HK-2 (cell line): ENCODE results near the gene MRPL17.

Experiments used
- DNase-seq: peaks from one replicate; pipeline ENCODE4 v3.0.0-alpha.2; 2018; ENCODE audit not compliant: unreplicated experiment

MRPL17 gene

GRCh38 chr11:6654281-6655019 is 28.7 kb downstream of the MRPL17 start:
- DNase-seq, result no peak

- DNase-seq, result no peak
Observed at GRCh38 chr11:6653656-6654055, 29.5 kb downstream of the MRPL17 start.

- no peak for DNase-seq
Observed at GRCh38 chr11:6653097-6653496, 30.0 kb downstream of the MRPL17 start.

- DNase-seq, result no peak
Observed at GRCh38 chr11:6652182-6652581, 31.0 kb downstream of the MRPL17 start.

- no peak for DNase-seq
Observed at GRCh38 chr11:6650980-6651379, 32.2 kb downstream of the MRPL17 start.

GRCh38 chr11:6650104-6650503 is 33.0 kb downstream of the MRPL17 start:
- DNase-seq, result no peak

- no peak for DNase-seq
Observed at GRCh38 chr11:6648501-6648900, 34.6 kb downstream of the MRPL17 start.

GRCh38 chr11:6647836-6648235 is 35.3 kb downstream of the MRPL17 start:
- no peak for DNase-seq

GRCh38 chr11:6646918-6647679 is 36.0 kb downstream of the MRPL17 start:
- DNase-seq, result no peak

- DNase-seq, result no peak
Observed at GRCh38 chr11:6646576-6646917, 36.6 kb downstream of the MRPL17 start.

- DNase-seq, result no peak
Observed at GRCh38 chr11:6646071-6646470, 37.1 kb downstream of the MRPL17 start.

- DNase-seq, result no peak
Observed at GRCh38 chr11:6642957-6643356, 40.2 kb downstream of the MRPL17 start.

GRCh38 chr11:6640985-6641701 is 42.0 kb downstream of the MRPL17 start:
- no peak for DNase-seq

GRCh38 chr11:6640036-6640984 is 42.8 kb downstream of the MRPL17 start:
- DNase-seq, result no peak

- no peak for DNase-seq
Observed at GRCh38 chr11:6638429-6638828, 44.7 kb downstream of the MRPL17 start.

- DNase-seq, result no peak
Observed at GRCh38 chr11:6637871-6638270, 45.3 kb downstream of the MRPL17 start.

- no peak for DNase-seq
Observed at GRCh38 chr11:6636480-6636879, 46.7 kb downstream of the MRPL17 start.

- no peak for DNase-seq
Observed at GRCh38 chr11:6635082-6635932, 47.8 kb downstream of the MRPL17 start.

GRCh38 chr11:6634534-6634933 is 48.6 kb downstream of the MRPL17 start:
- DNase-seq, result no peak
